WTC11 (cell line): ENCODE data around the gene WNT3A. TPM values are rescaled to one million over a fixed set of nuclear protein-coding genes. Genes with fewer than 3 reads are reported as not detected.

Source experiments
- ATAC-seq: fragments of 200-7000 bp; cut with Tn5 transposase; 2 replicates; pipeline ENCODE4 v1.10.0; 2021; ENCODE audit warnings: mild to moderate bottlenecking, moderate library complexity
- CTCF ChIA-PET: fragments of 300-600 bp; sonication (Branson Sonifier 250); formaldehyde crosslinking; loops from one replicate; lab custom pipeline; 2021; ENCODE audit warnings: antibody characterized with exemption; lab: Charles Lee
- POLR2A ChIA-PET: fragments of 350-600 bp; sonication (Branson Sonifier 250); formaldehyde crosslinking; loops from one replicate; lab custom pipeline; 2021; ENCODE audit warnings: antibody characterized with exemption; lab: Charles Lee
- DNase-seq: peaks from one replicate; pipeline ENCODE4 v3.0.0; 2021; ENCODE audit warnings: low spot score
- H3K27ac Mint-ChIP-seq: 2 replicates; pipeline ENCODE4 v1.8.0; 2021; ENCODE audit warnings: mixed read lengths
- H3K27me3 Mint-ChIP-seq: 2 replicates; pipeline ENCODE4 v1.8.0; 2021; ENCODE audit warnings: low read depth, mild to moderate bottlenecking, moderate library complexity, mixed read lengths
- H3K36me3 Mint-ChIP-seq: 2 replicates; pipeline ENCODE4 v1.8.0; 2021; ENCODE audit warnings: mixed read lengths
- H3K4me1 Mint-ChIP-seq: 2 replicates; pipeline ENCODE4 v1.8.0; 2022; ENCODE audit warnings: mixed read lengths
- H3K4me3 Mint-ChIP-seq: 2 replicates; pipeline ENCODE4 v1.8.0; 2021; ENCODE audit warnings: mild to moderate bottlenecking, moderate library complexity, mixed read lengths
- H3K9me3 Mint-ChIP-seq: 2 replicates; pipeline ENCODE4 v1.8.0; 2021; ENCODE audit warnings: mixed read lengths
- CBFB ChIP-seq: sonication (generic); formaldehyde crosslinking; IDR thresholded peaks from 2 replicates; pipeline ENCODE4 v1.8.1; 2022; ENCODE audit warnings: mild to moderate bottlenecking, low read depth, missing genetic modification reagents
- GTF2I ChIP-seq: fragments of 250-450 bp; sonication (Bioruptor Pico); conservative IDR thresholded peaks from 2 replicates; pipeline ENCODE4 v1.4.0; 2021; ENCODE audit warnings: mild to moderate bottlenecking
- JAZF1 ChIP-seq: fragments of 250-450 bp; sonication (Bioruptor Pico); IDR thresholded peaks from 2 replicates; pipeline ENCODE4 v1.9.0; 2021; ENCODE audit warnings: moderate library complexity, mild to moderate bottlenecking, inconsistent platforms
- OVOL2 ChIP-seq: fragments of 250-450 bp; sonication (Bioruptor Pico); IDR thresholded peaks from 2 replicates; pipeline ENCODE4 v1.9.0; 2021; ENCODE audit warnings: mild to moderate bottlenecking, borderline replicate concordance
- ZBTB21 ChIP-seq: sonication (generic); formaldehyde crosslinking; IDR thresholded peaks from 2 replicates; pipeline ENCODE4 v1.8.1; 2023; ENCODE audit warnings: mild to moderate bottlenecking, missing genetic modification reagents, borderline replicate concordance
- ZNF263 ChIP-seq: sonication (generic); formaldehyde crosslinking; IDR thresholded peaks from 2 replicates; pipeline ENCODE4 v1.8.1; 2022; ENCODE audit warnings: low read depth, mild to moderate bottlenecking, moderate library complexity, missing genetic modification reagents
- ZNF317 ChIP-seq: sonication (generic); formaldehyde crosslinking; IDR thresholded peaks from 2 replicates; pipeline ENCODE4 v1.8.1; 2023; ENCODE audit warnings: low read depth, mild to moderate bottlenecking, moderate library complexity, missing genetic modification reagents, borderline replicate concordance
- ZNF416 ChIP-seq: fragments of 250-450 bp; sonication (Bioruptor Pico); IDR thresholded peaks from 2 replicates; pipeline ENCODE4 v1.9.0; 2021; ENCODE audit warnings: mild to moderate bottlenecking, inconsistent platforms
- ZNF671 ChIP-seq: fragments of 250-450 bp; sonication (Bioruptor Pico); IDR thresholded peaks from 2 replicates; pipeline ENCODE4 v1.8.0; 2021; ENCODE audit warnings: mild to moderate bottlenecking
- total RNA-seq: library from RNA; stranded (reverse); gene quantifications from 3 replicates; pipeline ENCODE4 v1.2.3, GENCODE V29; 2021
- TF ChIP-seq, protein P1 (sequence below): sonication (generic); formaldehyde crosslinking; IDR thresholded peaks from 2 replicates; pipeline ENCODE4 v1.8.1; 2022; ENCODE audit warnings: low read depth, mild to moderate bottlenecking, moderate library complexity, missing genetic modification reagents, borderline replicate concordance
- TF ChIP-seq, protein P2 (sequence below): fragments of 250-450 bp; sonication (Bioruptor Pico); conservative IDR thresholded peaks from 2 replicates; pipeline ENCODE4 v1.9.0; 2021; ENCODE audit warnings: mild to moderate bottlenecking
- TF ChIP-seq, protein P3 (sequence below): sonication (generic); formaldehyde crosslinking; IDR thresholded peaks from 2 replicates; pipeline ENCODE4 v1.8.1; 2023; ENCODE audit warnings: mild to moderate bottlenecking, missing genetic modification reagents, moderate library complexity
- TF ChIP-seq, protein P4 (sequence below): sonication (generic); formaldehyde crosslinking; IDR thresholded peaks from 2 replicates; pipeline ENCODE4 v1.8.1; 2023; ENCODE audit warnings: mild to moderate bottlenecking, missing genetic modification reagents
- TF ChIP-seq, protein P5 (sequence below): sonication (generic); formaldehyde crosslinking; IDR thresholded peaks from 2 replicates; pipeline ENCODE4 v1.8.0; 2022; ENCODE audit warnings: mild to moderate bottlenecking, missing genetic modification reagents
- TF ChIP-seq, protein P6 (sequence below): sonication (generic); formaldehyde crosslinking; conservative IDR thresholded peaks from 2 replicates; pipeline ENCODE4 v1.8.1; 2022; ENCODE audit warnings: mild to moderate bottlenecking, missing genetic modification reagents
- TF ChIP-seq, protein P7 (sequence below): sonication (generic); formaldehyde crosslinking; IDR thresholded peaks from 2 replicates; pipeline ENCODE4 v1.8.0; 2022; ENCODE audit warnings: mild to moderate bottlenecking, missing genetic modification reagents
- TF ChIP-seq, protein P8 (sequence below): sonication (generic); formaldehyde crosslinking; IDR thresholded peaks from 2 replicates; pipeline ENCODE4 v1.8.0; 2022; ENCODE audit warnings: mild to moderate bottlenecking, missing genetic modification reagents

WNT3A gene
- total RNA-seq, 1 experiment from 2014 or later: 0.17 TPM

DNA sequence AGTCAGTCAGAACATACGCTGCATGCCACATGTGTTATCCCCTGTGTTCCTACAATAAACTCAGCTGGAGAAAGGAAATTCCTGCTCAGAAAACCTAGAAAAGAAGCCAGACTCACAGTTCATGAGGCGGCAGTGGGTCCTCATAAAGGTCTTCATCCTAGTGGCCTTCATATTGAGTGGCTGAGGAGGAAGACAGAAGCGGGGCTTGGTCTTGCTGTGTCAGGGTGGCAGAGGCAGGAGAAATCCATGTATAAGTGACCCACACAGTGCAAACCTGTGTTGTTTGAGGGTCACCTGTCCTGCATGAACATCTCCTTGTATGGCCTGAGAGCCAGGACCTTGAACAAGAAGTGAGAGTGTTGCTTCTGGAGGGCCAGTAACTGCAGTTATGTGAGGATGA is 4.0 kb upstream of the WNT3A start:
- peaks cover 29% of the 10 kb centered on the region for H3K4me1 Mint-ChIP-seq
- peaks cover 95% of the 10 kb centered on the region for H3K27me3 Mint-ChIP-seq
- ChIA-PET CTCF (interaction anchor here (1.1 to 1.5 kb wide), 2 partner anchors 10 to 71 kb away, joined by 3 read pairs; no protein-coding TSS in a partner anchor), POLR2A (no interaction called here)
- no peak overlapping the region for H3K4me3 Mint-ChIP-seq
- TF ChIP-seq, protein P1, sequence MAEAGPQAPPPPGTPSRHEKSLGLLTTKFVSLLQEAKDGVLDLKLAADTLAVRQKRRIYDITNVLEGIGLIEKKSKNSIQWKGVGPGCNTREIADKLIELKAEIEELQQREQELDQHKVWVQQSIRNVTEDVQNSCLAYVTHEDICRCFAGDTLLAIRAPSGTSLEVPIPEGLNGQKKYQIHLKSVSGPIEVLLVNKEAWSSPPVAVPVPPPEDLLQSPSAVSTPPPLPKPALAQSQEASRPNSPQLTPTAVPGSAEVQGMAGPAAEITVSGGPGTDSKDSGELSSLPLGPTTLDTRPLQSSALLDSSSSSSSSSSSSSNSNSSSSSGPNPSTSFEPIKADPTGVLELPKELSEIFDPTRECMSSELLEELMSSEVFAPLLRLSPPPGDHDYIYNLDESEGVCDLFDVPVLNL (CRISPR knock-in tag): no peak
- TF ChIP-seq ZNF317 (CRISPR knock-in tag) (no peak), JAZF1 (CRISPR knock-in tag) (no peak), GTF2I (CRISPR knock-in tag) (no peak), ZNF671 (CRISPR knock-in tag) (no peak), OVOL2 (CRISPR knock-in tag) (no peak), CBFB (CRISPR knock-in tag) (no peak), ZBTB21 (no peak), ZNF263 (CRISPR knock-in tag) (no peak), ZNF416 (CRISPR knock-in tag) (no peak)
- TF ChIP-seq, protein P2, sequence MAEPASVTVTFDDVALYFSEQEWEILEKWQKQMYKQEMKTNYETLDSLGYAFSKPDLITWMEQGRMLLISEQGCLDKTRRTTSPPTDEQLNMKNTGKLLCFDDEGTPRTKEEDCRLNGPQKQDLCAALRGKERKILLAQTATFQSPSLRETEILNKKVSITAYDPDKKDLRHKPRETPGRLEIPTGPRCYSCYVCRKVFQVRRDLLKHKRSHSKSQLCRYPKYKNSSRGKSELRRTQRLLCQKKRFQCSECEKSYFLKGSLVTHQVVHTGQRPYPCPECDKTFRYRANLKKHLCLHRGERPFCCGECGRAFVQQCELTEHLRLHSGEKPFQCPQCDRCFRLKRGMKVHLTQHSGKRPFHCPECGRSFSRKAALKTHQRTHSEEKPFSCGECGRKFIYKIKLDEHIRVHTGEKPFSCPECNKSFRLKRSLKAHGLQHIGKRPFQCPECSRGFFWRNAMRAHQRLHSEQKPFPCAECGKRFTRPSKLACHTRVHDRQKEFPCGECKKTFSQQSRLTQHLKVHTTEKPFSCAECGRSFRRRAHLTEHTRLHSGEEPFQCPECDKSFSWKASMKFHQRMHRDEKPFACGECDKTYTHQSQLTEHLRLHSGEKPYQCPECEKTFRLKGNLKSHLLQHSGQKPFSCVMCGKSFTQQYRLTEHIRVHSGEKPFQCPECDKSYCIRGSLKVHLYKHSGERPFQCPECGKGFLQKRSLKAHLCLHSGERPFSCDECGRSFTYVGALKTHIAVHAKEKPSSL: no peak
- TF ChIP-seq, protein P3, sequence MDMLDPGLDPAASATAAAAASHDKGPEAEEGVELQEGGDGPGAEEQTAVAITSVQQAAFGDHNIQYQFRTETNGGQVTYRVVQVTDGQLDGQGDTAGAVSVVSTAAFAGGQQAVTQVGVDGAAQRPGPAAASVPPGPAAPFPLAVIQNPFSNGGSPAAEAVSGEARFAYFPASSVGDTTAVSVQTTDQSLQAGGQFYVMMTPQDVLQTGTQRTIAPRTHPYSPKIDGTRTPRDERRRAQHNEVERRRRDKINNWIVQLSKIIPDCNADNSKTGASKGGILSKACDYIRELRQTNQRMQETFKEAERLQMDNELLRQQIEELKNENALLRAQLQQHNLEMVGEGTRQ (CRISPR knock-in tag): no peak
- TF ChIP-seq, protein P4, sequence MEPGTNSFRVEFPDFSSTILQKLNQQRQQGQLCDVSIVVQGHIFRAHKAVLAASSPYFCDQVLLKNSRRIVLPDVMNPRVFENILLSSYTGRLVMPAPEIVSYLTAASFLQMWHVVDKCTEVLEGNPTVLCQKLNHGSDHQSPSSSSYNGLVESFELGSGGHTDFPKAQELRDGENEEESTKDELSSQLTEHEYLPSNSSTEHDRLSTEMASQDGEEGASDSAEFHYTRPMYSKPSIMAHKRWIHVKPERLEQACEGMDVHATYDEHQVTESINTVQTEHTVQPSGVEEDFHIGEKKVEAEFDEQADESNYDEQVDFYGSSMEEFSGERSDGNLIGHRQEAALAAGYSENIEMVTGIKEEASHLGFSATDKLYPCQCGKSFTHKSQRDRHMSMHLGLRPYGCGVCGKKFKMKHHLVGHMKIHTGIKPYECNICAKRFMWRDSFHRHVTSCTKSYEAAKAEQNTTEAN (CRISPR knock-in tag): no peak
- TF ChIP-seq, protein P5, sequence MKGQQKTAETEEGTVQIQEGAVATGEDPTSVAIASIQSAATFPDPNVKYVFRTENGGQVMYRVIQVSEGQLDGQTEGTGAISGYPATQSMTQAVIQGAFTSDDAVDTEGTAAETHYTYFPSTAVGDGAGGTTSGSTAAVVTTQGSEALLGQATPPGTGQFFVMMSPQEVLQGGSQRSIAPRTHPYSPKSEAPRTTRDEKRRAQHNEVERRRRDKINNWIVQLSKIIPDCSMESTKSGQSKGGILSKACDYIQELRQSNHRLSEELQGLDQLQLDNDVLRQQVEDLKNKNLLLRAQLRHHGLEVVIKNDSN (CRISPR knock-in tag): no peak
- TF ChIP-seq, protein P6, sequence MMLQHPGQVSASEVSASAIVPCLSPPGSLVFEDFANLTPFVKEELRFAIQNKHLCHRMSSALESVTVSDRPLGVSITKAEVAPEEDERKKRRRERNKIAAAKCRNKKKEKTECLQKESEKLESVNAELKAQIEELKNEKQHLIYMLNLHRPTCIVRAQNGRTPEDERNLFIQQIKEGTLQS: no peak
- TF ChIP-seq, protein P7, sequence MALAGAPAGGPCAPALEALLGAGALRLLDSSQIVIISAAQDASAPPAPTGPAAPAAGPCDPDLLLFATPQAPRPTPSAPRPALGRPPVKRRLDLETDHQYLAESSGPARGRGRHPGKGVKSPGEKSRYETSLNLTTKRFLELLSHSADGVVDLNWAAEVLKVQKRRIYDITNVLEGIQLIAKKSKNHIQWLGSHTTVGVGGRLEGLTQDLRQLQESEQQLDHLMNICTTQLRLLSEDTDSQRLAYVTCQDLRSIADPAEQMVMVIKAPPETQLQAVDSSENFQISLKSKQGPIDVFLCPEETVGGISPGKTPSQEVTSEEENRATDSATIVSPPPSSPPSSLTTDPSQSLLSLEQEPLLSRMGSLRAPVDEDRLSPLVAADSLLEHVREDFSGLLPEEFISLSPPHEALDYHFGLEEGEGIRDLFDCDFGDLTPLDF (CRISPR knock-in tag): no peak
- TF ChIP-seq, protein P8, sequence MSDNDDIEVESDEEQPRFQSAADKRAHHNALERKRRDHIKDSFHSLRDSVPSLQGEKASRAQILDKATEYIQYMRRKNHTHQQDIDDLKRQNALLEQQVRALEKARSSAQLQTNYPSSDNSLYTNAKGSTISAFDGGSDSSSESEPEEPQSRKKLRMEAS (CRISPR knock-in tag): no peak
- TF ChIP-seq, all 79 proteins: peak for 0
- Mint-ChIP-seq H3K9me3 (peaks cover 7% of the 10 kb centered on the region), H3K27ac (no peak overlapping the region), H3K36me3 (0 out of 2 replicates have a peak, but pooled peaks cover 3% of the 10 kb centered on the region)
- no peak for DNase-seq
- no peak for ATAC-seq
